Fibroblast of skin of left biceps (primary cell): ENCODE data around the gene HAGHL.
"Not testable (repeated sequence)": the region's sequence is repeated elsewhere in the genome, so short reads cannot be mapped to it uniquely, and the experiment has no call there.

Source experiments
- DNase-seq, 2 experiments: peaks; one replicate each; pipeline ENCODE4 v3.0.0-alpha.2; 2013; ENCODE audit warnings: low read depth in 2 of 2

The HAGHL gene

DNA sequence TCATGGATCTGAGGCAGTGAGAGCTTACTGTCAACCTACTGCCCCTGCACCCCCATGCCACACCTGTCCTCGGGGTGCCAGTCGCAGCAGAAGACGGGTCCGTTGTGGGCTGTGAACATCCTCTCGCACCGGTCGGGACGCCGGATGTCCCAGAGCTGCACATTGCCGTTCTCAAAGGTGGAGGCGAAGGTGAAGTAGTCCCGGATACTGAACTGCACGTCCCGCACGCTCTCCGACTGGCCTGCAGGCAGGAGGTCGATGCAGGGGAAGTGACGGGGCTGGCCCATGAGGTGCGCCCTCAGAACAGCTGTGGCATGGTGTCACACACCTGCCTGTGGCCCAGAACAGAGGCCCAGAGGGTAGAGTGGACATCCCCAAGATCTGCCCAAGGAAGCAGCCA lies 39.4 kb upstream of the HAGHL start:
- no peak for DNase-seq

DNA sequence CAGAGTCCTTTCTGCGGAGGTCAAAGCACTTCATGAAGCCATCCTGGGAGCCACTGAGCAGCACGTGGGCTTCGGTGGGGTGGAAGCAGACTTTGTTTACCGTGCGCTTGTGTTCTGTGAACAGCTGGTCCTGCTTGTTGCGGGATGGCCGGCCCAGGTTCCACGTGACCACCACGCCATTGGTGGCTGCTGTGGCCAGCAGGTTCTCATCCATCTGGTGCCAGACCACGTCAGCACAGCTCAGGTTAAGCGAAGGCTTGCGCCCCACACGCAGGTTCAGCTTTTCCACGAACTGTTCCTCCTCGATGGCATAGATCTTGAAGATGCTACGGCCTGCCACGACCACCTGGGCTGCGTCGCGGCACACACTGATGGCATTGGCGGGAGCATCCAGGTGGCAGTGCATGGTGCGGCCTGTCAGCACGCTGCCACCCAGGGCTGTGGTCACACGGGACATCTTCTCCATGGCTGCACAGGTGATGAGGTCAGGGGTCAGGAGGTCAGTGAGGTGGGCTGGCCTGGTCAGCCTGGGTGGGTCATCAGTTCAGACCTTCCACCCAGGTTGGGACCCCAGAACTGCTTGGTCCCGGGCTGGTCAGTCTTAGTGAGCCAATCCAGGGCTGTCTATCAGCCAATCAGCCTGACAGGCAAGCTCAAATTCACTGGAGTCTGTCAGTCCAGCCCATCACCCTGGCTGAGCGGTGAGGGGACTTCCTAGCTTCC lies 37.6 kb upstream of the HAGHL start:
- DNase-seq: no peak

DNA sequence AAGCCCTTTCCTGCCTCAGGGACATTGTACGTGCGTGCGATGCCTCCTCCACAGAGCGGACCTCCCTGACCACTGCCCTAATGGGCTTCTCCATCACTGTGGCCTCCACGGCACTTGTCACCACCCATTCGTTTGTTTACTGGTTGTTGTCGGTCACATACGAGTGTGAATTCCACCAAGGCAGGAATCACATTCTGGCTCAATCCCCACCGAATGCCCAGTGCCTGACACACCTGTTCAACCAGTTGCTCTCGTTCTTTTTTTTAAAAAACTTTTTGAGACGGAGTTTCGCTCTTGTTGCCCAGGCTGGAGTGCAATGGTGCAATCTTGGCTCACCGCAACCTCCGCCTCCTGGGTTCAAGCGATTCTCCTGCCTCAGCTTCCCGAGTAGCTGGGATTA lies 35.7 kb upstream of the HAGHL start:
- DNase-seq: not testable (repeated sequence)

DNA sequence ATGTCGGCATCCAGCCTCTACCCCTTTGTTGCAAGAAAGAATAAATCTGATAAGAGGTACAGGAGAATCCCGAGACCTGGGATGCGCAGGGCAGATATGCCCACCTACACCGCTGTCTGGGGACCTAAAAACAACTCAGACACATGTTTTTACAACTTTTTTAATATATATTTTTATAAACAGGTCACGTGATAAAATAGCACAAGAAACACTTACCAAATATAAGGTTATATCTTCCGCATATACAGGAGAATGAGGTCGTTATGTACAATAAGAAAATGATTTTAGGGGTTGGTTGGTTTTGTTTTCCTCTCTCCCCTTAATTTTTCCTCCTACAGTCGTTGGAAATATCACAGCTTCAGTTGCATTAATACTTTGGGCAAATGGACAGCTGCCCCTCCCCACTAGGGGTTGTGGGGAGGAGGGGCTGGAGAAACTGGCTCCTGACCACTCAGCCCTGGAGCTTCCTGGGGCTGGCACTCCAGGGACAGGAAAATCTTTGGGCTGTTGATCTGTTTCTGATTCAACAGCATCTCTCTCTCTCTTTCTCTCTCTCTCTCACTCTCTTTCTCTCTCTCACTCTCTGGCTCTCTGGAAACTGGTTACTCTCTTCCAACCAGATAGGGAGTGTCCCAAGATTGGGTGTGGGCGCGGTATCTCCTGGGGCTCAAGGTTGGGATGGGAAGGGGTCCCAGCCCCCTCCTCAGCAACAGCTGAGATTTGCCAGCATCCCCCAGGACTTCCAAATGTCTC lies 34.4 kb upstream of the HAGHL start:
- DNase-seq: no peak

DNA sequence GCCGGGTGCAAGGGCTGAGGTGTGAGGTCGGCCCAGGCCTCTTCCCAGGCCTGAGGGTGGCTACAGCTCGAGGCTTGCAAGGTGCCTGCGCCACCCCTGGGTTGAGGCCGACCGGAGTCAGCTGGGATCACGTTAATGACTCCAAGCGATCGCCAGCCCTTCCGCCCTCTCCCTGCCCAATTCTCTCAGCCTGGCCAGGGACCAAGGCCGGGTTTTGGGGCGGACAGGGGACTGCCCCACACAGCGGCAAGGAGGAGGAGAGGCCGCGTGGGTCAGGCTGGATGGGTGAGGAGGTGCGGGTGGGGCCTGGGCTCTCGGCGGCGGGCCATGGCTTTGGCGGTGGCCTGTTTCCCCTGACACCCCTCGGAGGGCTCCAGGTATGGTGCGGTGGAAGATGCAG lies 33.5 kb upstream of the HAGHL start:
- DNase-seq: no peak

DNA sequence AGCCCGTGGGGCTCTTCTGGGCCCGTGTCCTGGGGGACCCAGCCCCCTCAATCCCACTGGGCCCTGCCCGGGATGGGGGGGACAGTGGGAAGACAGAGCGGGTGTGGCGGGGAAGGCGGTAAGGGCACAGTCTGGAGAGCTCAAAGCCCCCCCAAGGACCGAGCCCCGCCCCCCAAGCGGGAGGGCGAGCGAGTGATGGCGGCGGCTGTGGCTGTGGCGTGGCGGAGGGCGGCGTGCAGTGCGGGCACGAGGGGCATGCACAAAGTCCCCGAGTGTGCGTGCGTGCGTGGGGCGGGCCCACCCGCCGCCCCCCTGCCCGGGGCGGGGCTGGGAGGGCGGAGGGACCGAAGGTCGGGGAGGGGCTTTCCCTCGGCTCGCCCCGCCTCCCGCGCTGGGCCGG lies 33.1 kb upstream of the HAGHL start:
- DNase-seq: no peak

DNA sequence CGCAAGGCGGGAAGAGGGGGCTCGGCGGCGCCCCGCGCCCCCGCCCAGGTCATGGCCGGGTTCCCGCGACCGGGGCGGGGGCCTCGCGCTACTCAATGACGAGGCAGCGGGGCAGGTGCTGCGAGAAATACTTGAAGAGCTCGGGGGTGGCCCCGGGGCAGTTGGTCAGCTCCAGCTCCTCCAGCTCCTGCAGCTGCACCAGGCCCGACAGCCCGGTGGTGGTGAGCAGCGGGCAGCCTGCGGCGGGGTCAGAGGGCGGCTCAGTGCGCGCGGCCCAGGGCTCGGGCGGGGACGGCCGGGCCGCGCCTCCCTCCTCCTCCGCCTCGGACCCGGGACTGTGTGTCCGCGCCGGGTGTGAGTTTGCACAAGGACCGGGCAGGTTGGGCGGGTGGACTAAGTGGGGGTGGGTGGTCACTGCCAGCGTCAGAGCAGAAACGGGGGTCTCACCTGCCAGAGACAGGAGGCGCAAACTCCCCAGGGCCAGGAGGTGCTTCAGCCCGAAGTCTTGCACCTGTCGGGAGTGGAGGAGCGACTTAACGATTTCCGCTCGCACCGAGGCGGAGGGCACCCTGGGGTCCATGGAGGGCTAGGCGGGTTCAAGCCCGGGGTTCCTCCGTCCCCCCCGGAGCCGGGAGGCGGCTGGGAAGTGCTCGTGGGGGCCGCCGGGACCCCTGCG lies 32.6 kb upstream of the HAGHL start:
- no peak for DNase-seq

DNA sequence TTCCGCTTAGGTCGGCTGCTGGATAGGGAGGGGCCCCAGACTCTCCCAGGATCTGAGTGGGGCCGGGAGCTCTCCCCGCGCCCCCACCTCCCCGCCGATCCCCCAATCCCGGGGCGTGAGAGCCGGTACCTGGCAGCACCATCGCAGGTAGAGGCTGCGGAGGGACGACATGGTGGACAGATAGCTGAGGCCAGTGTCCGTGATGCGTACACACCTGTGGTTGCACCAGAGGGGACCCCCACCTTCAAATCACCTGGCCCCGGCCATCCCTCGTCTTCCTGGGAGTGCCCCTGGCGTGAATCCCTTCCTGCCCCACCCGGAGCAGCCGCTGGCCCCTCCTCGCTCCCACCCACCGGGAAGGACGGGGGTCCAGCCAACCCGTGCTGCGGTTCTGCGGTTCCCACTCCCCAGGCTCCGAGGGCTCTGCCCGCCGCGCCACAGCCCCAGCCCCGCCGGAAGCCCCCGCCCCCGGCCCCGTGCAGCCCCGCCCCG lies 32.0 kb upstream of the HAGHL start:
- DNase-seq: no peak

DNA sequence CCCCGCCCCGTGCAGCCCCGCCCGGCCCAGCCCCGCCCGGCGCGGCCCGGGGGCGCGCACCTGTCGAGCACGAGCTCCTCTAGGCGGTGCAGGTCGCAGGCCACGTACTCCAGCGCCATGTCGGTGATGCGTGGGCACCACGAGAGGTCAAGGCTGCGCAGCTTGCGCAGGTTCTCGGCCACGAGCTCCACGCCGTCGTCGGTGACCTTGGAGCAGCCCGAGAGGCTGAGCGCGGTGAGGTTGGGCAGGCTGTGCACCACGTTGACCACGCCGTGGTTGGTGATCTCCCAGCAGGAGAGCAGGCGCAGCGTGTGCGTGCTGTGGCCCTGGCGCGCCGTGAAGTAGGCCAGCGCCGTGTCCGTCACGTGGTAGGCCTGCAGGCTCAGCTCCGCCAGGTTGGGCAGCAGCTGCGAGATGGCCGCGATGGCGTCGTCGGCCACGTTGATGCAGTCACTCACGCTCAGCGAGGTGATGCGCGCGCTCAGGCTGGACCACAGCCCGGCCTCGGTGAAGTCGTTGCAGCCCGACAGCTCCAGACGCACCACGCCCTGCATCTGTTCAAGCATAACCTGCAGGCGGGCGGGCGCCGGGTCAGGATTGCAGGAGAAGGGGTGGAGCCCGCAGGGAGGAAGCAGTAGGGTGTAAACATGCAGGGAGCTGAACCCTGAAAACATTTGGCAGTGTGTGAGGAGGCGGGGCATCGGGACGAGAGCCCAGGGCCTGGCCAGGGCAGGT lies 31.4 kb upstream of the HAGHL start:
- no peak for DNase-seq

DNA sequence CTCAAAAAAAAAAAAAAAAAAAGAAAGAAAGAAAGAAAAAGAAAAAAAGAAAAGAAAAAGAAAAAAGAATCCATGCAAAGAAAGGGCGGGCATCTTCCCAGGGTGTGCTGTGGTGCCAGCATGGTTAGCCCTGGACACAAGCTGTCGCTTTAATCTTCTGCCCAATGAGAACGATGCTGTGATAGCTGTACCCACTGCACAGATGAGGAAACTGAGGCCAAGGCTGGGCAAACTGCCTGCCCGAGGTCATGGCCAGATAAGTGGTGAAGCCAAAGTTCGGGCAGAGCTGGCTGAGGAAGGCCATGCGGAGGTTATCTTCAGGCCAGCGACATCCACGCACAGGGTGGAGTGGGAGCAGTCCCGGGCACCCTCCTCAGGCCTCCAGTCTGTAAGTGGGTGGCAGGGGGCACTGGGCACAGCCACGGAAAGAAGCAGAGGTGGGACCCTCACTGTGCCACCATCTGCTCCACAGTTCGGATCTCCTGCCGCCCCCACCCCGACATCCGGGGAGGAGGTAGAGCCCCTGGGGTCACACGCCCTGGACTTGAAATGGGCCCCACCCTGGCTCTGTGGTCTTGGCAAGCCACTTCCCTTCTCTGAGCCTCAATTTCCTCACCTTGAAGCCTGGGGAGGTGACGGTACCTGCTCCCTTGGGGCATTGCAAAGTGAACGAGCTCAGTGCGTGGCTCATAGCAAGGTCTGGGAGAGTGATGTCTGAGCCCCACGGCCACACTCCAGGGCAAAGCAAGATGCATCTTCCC lies 27.8 kb upstream of the HAGHL start:
- DNase-seq: no peak

DNA sequence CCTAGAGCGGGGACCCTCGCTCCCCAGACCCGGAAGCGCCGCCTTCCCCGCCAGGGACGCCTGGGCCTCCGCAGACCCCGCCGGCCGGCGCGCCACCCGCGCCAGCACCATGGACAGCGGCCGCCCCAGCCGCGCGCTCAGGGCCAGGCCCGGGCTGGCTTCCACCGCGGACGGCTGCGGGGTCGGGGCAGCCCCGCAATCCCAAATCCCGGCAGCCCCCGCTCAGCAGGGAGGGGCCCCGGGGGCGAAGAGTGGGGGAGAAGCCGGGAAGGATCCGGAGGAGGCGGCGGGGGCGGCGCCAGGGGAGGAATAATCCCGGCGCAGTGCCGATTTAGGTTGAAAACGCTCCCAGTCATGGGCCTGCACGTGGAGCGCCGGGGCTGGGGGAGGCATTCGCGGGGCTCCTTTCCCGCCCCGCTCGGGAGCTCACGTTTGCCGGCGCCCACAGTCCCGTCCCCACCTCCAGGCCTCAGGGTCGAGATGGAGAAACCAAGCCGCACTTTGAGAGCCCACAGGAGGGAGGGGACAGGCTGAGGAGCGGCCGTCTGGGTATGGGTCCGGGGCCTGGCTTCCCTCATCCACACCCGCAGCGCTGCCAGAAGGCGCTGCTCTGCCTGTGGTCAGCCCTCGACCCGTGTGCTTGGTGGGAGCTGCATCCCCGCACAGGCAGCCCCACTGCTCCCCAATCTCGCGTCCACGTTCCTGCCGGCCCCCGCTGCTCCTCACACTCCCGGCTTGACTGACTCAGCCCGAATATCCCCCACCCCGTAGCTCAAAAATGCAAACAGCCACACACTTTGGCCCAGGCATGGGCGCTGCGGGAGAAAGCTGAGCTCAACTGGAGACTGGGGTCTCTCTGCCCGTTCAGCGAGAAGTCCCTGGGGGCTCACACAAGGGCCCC lies 26.0 kb upstream of the HAGHL start:
- no peak for DNase-seq

DNA sequence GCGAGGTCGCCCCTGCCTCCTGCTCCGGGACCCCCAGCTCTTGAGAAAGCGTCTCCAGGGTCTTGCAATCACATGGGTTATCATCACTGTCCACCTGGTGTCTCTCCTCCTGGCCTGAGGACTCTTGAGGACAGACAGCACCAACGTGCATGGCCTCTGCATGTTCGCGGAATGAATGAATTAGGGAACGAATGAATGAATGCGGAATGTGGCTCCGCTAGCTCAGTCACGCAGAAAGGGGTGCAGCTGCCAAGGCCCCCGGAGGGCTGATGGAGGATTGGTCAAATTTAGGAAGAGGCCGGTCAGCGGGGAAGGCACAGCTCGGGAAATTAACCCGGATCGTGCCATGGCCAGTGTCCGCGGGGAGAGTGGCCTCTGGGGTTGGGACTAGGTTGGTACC lies 24.6 kb upstream of the HAGHL start:
- DNase-seq: no peak

DNA sequence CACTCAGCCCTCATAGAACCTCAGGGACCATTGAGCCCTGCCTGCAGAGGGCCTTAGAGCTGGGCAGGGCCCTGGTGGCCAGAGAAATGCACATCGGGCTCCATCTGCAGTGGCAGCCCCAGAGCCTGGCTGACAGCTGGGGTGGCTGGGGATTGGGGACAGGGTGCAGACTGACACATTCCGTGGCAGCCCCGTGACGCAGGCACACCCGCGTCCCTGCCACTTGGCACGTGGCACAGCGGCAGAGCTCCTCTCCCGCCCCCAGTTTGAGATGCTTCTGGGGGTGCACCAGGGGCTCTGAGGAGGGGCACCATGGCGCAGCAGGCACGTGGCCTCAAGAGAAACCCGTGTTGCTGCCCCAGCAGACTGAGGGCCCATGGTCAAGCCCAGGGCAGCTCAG lies 23.5 kb upstream of the HAGHL start:
- DNase-seq: no peak

DNA sequence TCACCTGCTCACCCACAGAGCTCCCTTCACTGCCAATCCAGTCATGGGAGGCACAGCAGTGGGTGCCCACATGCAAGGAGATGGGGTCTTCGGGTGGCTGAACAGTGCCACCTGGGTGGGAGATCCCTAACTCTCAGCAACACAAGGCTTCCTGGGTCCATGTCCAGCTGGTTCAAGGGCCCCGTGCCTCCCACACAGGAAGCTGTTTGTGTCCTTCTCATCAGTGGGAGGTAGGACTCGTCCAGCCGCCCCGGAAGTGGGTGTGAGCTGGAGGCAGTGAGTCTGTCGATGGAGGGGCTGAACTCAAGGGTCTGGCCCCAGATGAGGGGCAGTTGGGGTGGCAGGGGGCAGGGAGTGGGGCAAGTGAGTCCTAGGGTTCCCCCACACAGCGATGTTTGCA lies 22.9 kb upstream of the HAGHL start:
- no peak for DNase-seq

DNA sequence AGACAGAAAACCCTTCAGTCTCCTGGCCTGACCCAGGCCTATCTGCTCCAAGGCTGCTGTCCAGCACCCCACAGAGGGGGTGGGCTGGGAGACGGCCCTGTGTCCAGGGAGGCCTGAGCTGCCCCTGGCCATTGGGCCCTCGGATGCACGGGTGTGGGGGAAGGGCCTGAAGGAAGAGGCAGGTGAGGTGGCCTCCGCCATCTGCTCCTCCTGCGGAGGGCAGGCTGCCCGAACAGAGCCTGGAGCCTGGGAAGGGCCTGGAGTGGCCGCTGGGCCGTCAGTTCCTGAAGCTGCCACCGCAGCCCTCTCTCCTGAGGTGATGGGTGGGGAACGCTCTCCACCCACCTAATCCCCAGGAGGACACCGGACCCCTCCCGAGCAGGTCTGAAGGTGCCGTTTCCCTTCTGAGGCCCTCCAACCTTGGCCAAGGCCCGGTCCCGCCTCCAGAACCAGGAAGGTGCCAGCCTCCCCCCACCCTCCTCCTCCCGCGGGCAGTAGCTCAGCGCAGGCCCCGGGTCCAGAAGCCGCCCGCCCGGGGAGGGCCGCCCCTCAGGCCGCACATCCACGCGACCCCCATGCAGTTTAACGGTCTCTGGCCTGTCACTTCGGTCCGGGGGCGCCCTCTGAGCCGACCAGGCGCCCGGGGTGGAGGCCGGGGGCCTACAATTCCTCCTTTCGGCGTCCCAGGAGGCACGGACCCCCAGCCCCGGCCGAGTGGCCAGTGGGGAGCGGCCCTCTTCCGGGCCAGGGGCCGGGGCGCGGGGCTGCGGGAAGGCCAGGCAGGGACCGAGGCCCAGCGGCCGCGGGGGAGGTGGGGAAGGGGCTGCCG lies 22.1 kb upstream of the HAGHL start:
- no peak for DNase-seq

DNA sequence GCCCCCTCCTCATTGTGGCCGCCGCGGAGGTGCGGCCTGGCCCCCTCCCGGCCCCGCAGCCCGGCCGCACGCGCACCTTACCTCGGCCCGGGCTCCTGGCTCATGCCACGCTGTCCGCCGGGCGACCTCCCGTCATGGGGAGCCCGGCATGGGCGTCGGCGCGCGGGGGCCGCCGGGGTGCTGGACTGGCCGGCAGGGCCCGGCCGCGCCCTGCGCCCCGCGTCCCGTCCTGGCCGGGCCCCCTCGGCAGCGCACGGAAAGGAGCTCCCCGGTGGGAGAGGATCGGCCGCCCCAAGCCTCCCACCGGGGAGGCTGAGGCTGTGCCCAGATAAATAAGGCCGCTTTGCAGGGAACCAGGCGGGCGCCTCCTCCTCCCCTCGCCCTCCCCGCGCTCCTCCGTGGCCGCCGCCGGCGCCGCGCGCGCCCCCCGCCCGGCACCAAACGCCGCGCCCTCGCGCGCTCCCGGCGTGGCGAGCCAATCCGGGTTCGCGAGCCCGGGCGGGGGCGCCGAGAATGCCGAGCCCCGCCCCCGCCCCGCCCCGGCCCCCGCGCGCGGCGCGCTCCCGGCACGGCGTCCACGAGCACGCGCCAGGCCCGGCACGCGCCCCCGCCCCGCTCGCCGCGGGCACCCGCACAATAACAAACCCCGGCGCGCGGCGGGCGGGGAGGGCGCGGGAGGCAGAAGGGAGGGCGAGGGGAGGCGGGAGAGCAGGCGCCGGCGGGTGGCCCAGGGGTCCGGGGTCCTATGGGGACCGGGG lies 21.3 kb upstream of the HAGHL start, which contains the start of gene FBXL16:
Gene FBXL16 (minus strand): TSS at position 371 of the 758 bp plus-strand sequence. CDS start 8,396 bp downstream, outside the sequence.
- no peak for DNase-seq

DNA sequence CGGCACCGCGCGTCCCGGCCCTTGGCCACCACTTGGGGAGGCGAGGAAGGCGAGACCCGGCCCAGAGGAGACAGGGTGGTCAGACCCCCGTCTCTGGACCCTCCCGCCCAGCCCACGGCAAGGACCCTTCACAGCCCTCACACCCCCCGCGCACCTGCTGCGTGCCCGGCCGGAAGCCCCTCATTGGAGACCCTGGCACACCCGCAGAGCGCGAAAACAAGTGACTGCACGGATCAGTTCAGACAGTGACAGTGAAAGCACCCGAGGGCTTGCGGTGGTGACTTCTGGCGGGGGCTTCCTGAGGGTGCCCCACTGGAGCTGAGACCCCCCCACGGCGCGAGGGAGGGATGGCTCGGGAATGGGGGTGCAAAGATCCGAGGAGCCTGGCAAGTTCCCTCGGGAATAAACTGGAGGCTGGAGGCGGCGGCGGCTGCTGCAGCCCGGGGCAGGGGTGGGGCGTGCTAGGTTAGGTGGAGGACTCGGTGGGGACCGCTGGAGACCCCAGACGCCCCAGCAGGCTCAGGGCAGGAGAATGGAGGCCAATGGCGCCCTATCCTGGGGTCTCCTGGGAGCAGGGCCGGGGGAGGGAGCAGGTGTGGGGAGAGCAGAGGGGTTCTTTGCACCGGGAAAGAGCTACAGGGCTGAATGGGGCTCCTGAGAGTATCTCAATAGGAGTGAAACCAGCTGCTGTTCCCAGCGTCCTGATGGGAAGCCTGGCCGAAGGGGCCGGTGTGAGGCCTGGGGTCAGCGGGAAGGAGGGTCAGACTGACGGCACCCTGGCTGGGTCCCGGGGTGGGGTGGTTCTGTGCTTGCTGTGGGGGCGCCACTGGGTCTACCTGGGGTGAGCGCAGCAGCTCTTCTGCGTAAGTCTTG lies 20.5 kb upstream of the HAGHL start:
- DNase-seq: no peak
